Measurements from ENCODE around the gene GRIN2C.
"Not testable (repeated sequence)": the region's sequence is repeated elsewhere in the genome, so short reads cannot be mapped to it uniquely, and the experiment has no call there.

Gene GRIN2C

GRCh38 chr17:74872313-74873036, 12.8 kb upstream of the GRIN2C start, which contains the start of gene FDXR:
Gene FDXR (minus strand): TSS chr17:74872994. CDS start chr17:74872944, 50 bp downstream.
- peak; percentile 32; the same call in 1 of the 2 replicates for TF ChIP-seq ZFP3 (CRISPR knock-in tag; IDR thresholded peaks at IDR 0.05)
- no peak for TF ChIP-seq POU6F1 (CRISPR knock-in tag; IDR thresholded peaks at IDR 0.05; ENCODE audit: borderline replicate concordance, low read depth)
- peak; percentile 87 for ATAC-seq

GRCh38 chr17:74871356-74872076, 11.8 kb upstream of the GRIN2C start:
- ATAC-seq = no peak

GRCh38 chr17:74870512-74870911, 10.8 kb upstream of the GRIN2C start:
- TF ChIP-seq ESRRG (CRISPR knock-in tag; IDR thresholded peaks at IDR 0.05) (no peak), ZFP3 (CRISPR knock-in tag; IDR thresholded peaks at IDR 0.05) (no peak), GLIS3 (CRISPR knock-in tag; IDR thresholded peaks at IDR 0.05) (no peak), CSDC2 (CRISPR knock-in tag; IDR thresholded peaks at IDR 0.05) (no peak), SNAI2 (CRISPR knock-in tag; IDR thresholded peaks at IDR 0.05) (no peak), ISL1 (CRISPR knock-in tag; IDR thresholded peaks at IDR 0.05) (no peak)
- ATAC-seq = no peak

More at GRCh38 chr17:74871356-74872076, 11.8 kb upstream of the GRIN2C start:
- TF ChIP-seq RARB (CRISPR knock-in tag; IDR thresholded peaks at IDR 0.05) (no peak), ZNF70 (CRISPR knock-in tag; IDR thresholded peaks at IDR 0.05) (no peak), ZNF8 (CRISPR knock-in tag; IDR thresholded peaks at IDR 0.05) (no peak)

- ATAC-seq = not testable (repeated sequence)
These were observed 10.3 kb upstream of the GRIN2C start for GRCh38 chr17:74870028-74870427.

GRCh38 chr17:74868908-74869255, 9.2 kb upstream of the GRIN2C start:
- TF ChIP-seq PPARA (CRISPR knock-in tag; IDR thresholded peaks at IDR 0.05; ENCODE audit: borderline replicate concordance) = no peak
- TF ChIP-seq ZFP30 (CRISPR knock-in tag; IDR thresholded peaks at IDR 0.05) = no peak
- TF ChIP-seq CSRNP3 (CRISPR knock-in tag; IDR thresholded peaks at IDR 0.05) = no peak
- TF ChIP-seq SNAI2 (CRISPR knock-in tag; IDR thresholded peaks at IDR 0.05) = no peak
- TF ChIP-seq TSHZ2 (CRISPR knock-in tag; IDR thresholded peaks at IDR 0.05) = no peak
- TF ChIP-seq, protein P1, sequence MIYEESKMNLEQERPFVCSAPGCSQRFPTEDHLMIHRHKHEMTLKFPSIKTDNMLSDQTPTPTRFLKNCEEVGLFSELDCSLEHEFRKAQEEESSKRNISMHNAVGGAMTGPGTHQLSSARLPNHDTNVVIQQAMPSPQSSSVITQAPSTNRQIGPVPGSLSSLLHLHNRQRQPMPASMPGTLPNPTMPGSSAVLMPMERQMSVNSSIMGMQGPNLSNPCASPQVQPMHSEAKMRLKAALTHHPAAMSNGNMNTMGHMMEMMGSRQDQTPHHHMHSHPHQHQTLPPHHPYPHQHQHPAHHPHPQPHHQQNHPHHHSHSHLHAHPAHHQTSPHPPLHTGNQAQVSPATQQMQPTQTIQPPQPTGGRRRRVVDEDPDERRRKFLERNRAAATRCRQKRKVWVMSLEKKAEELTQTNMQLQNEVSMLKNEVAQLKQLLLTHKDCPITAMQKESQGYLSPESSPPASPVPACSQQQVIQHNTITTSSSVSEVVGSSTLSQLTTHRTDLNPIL (CRISPR knock-in tag; IDR thresholded peaks at IDR 0.05; ENCODE audit: low read depth) = no peak
- TF ChIP-seq ZNF8 (CRISPR knock-in tag; IDR thresholded peaks at IDR 0.05) = no peak

DNA sequence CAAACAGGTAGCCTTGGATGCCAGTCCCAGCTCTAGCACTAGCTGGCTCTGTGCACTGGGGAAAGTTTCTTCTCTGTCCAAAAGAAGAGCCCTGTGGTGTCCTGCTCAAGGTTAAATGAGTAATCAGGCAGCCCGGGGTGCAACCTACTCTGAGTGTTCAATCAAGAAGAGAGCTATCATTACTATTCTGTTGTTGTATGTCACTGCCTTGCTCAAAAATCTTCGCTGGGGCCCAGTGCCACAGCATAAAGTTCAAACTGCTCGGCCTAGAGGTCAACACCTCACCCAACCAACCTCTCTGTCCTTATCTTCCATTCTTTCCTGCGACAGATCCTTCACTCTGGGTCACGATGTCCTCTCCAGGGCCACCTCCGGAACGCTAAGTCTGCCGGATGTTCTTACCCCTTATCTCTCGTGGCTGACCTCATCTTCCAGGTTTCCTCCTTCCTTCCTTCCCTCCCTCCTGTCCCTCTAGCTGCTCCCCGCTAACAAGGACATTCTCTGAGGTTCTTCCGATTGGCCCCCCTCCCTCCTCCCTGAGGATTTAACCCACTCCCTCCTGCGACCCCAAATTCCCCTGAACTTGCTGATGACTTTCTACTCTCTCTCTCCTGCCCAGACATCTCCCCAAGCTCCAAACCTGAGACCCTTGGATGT, 8.7 kb upstream of the GRIN2C start:
- ATAC-seq = no peak

More at GRCh38 chr17:74868908-74869255, 9.2 kb upstream of the GRIN2C start:
- ATAC-seq = no peak

More for the DNA sequence above, 8.7 kb upstream of the GRIN2C start:
- no peak for TF ChIP-seq ZFP3 (CRISPR knock-in tag; IDR thresholded peaks at IDR 0.05)
- no peak for TF ChIP-seq CSRNP3 (CRISPR knock-in tag; IDR thresholded peaks at IDR 0.05)
- TF ChIP-seq RARB (CRISPR knock-in tag; IDR thresholded peaks at IDR 0.05) = no peak
- no peak for TF ChIP-seq TCF4 (CRISPR knock-in tag; IDR thresholded peaks at IDR 0.05; ENCODE audit: borderline replicate concordance)
- TF ChIP-seq ZFP30 (CRISPR knock-in tag; IDR thresholded peaks at IDR 0.05) = no peak
- no peak for TF ChIP-seq ZC3H10 (CRISPR knock-in tag; IDR thresholded peaks at IDR 0.05)
- TF ChIP-seq POU6F1 (CRISPR knock-in tag; IDR thresholded peaks at IDR 0.05; ENCODE audit: borderline replicate concordance, low read depth) = no peak
- TF ChIP-seq PPARA (CRISPR knock-in tag; IDR thresholded peaks at IDR 0.05; ENCODE audit: borderline replicate concordance) = no peak
- TF ChIP-seq, protein P1 (CRISPR knock-in tag; IDR thresholded peaks at IDR 0.05; ENCODE audit: low read depth) = no peak
- no peak for TF ChIP-seq ZNF8 (CRISPR knock-in tag; IDR thresholded peaks at IDR 0.05)
- TF ChIP-seq ESRRG (CRISPR knock-in tag; IDR thresholded peaks at IDR 0.05) = no peak
